ENCODE results near the gene NCKAP5L.
"Not testable (repeated sequence)": the region's sequence is repeated elsewhere in the genome, so short reads cannot be mapped to it uniquely, and the experiment has no call there.

NCKAP5L gene

GRCh38 chr12:49864798-49865090 is 36.5 kb upstream of the NCKAP5L start:
- Histone ChIP-seq H3K79me1 (replicated peaks; ENCODE audit: low read length, poor library complexity, severe bottlenecking) (no peaks in the 10 kb centered on the region), H3K14ac (ENCODE audit: low read length in 2 of 2) (no peak overlapping the region), H3K4me1 (ENCODE audit: control insufficient read depth, insufficient read depth, low read depth, low read length) (peaks cover 12% of the 10 kb centered on the region), H3K9ac (ENCODE audit: low read length) (no peak overlapping the region), H3K4me3 (ENCODE audit: insufficient read depth in 1 of 2, low read depth in 1 of 2, low read length in 2 of 2) (no peak overlapping the region), H3K36me3 (ENCODE audit: control insufficient read depth in 1 of 2, insufficient read depth in 2 of 2, low read depth in 1 of 2, low read length in 2 of 2) (no peaks in the 10 kb centered on the region), H3K27me3 (ENCODE audit: control insufficient read depth in 1 of 2, insufficient read depth in 1 of 2, low read length in 2 of 2) (peaks cover 22 to 34% of the 10 kb centered on the region in 2 experiments), H3K4ac (ENCODE audit: low read depth in 1 of 2, low read length in 2 of 2) (no peak overlapping the region), H2AK5ac (ENCODE audit: low read length, severe bottlenecking) (no peak overlapping the region), H2AFZ (ENCODE audit: low read depth, low read length) (no peak overlapping the region), H3K18ac (ENCODE audit: low read depth in 1 of 2, low read length in 2 of 2) (no peak overlapping the region), H4K8ac (ENCODE audit: low read length) (no peak overlapping the region), H2BK15ac (ENCODE audit: low read depth, poor library complexity, severe bottlenecking) (no peak overlapping the region), H3K27ac (ENCODE audit: low read length, poor library complexity, severe bottlenecking) (no peak overlapping the region), H3K4me2 (ENCODE audit: low read length, poor library complexity, severe bottlenecking) (no peak overlapping the region), H2BK120ac (ENCODE audit: low read depth, low read length) (no peak overlapping the region), H2BK5ac (ENCODE audit: low read depth, low read length, poor library complexity, severe bottlenecking) (no peak overlapping the region), H2BK12ac (ENCODE audit: low read length in 2 of 2) (no peak overlapping the region), H3K23ac (ENCODE audit: low read length in 2 of 2) (no peak overlapping the region), H4K91ac (ENCODE audit: low read length) (no peak overlapping the region), H3K9me3 (ENCODE audit: control insufficient read depth, low read length) (no peaks in the 10 kb centered on the region)
- 67% methylated on average over 2 of the region's 2 CpGs for WGBS
- no peak for DNase-seq

- no peak overlapping the region for H3K18ac ChIP-seq (ENCODE audit: low read depth in 1 of 2, low read length in 2 of 2)
- no peaks in the 10 kb centered on the region for H3K9me3 ChIP-seq (ENCODE audit: control insufficient read depth, low read length)
- peaks cover 23 to 34% of the 10 kb centered on the region in 2 experiments for H3K27me3 ChIP-seq (ENCODE audit: control insufficient read depth in 1 of 2, insufficient read depth in 1 of 2, low read length in 2 of 2)
- no peak overlapping the region for H3K4me2 ChIP-seq (ENCODE audit: low read length, poor library complexity, severe bottlenecking)
- no peak overlapping the region for H2AK5ac ChIP-seq (ENCODE audit: low read length, severe bottlenecking)
- H4K91ac ChIP-seq (ENCODE audit: low read length), result no peak overlapping the region
- no peak overlapping the region for H4K8ac ChIP-seq (ENCODE audit: low read length)
- H2AFZ ChIP-seq (ENCODE audit: low read depth, low read length), result no peak overlapping the region
- no peaks in the 10 kb centered on the region for H3K36me3 ChIP-seq (ENCODE audit: control insufficient read depth in 1 of 2, insufficient read depth in 2 of 2, low read depth in 1 of 2, low read length in 2 of 2)
- no peak overlapping the region for H3K4ac ChIP-seq (ENCODE audit: low read depth in 1 of 2, low read length in 2 of 2)
- WGBS, result 84% methylated on average over 17 of the region's 17 CpGs
- H3K4me3 ChIP-seq (ENCODE audit: insufficient read depth in 1 of 2, low read depth in 1 of 2, low read length in 2 of 2), result no peak overlapping the region
- no peak overlapping the region for H2BK12ac ChIP-seq (ENCODE audit: low read length in 2 of 2)
- no peak overlapping the region for H2BK120ac ChIP-seq (ENCODE audit: low read depth, low read length)
- H3K23ac ChIP-seq (ENCODE audit: low read length in 2 of 2), result no peak overlapping the region
- H3K79me1 ChIP-seq (replicated peaks; ENCODE audit: low read length, poor library complexity, severe bottlenecking), result no peaks in the 10 kb centered on the region
- H3K4me1 ChIP-seq (ENCODE audit: control insufficient read depth, insufficient read depth, low read depth, low read length), result peaks cover 8% of the 10 kb centered on the region
- no peak overlapping the region for H3K27ac ChIP-seq (ENCODE audit: low read length, poor library complexity, severe bottlenecking)
- H2BK5ac ChIP-seq (ENCODE audit: low read depth, low read length, poor library complexity, severe bottlenecking), result no peak overlapping the region
- no peak overlapping the region for H3K14ac ChIP-seq (ENCODE audit: low read length in 2 of 2)
- DNase-seq, result no peak
- H2BK15ac ChIP-seq (ENCODE audit: low read depth, poor library complexity, severe bottlenecking), result no peak overlapping the region
- no peak overlapping the region for H3K9ac ChIP-seq (ENCODE audit: low read length)
Measured at GRCh38 chr12:49863946-49864797, 36.0 kb upstream of the NCKAP5L start.

- H3K18ac ChIP-seq (ENCODE audit: low read depth in 1 of 2, low read length in 2 of 2); H2AFZ ChIP-seq (ENCODE audit: low read depth, low read length); H2AK5ac ChIP-seq (ENCODE audit: low read length, severe bottlenecking); H3K23ac ChIP-seq (ENCODE audit: low read length in 2 of 2); H3K79me1 ChIP-seq (replicated peaks; ENCODE audit: low read length, poor library complexity, severe bottlenecking); H3K4ac ChIP-seq (ENCODE audit: low read depth in 1 of 2, low read length in 2 of 2); DNase-seq; H3K36me3 ChIP-seq (ENCODE audit: control insufficient read depth in 1 of 2, insufficient read depth in 2 of 2, low read depth in 1 of 2, low read length in 2 of 2); H4K8ac ChIP-seq (ENCODE audit: low read length); H3K4me1 ChIP-seq (ENCODE audit: control insufficient read depth, insufficient read depth, low read depth, low read length); H2BK5ac ChIP-seq (ENCODE audit: low read depth, low read length, poor library complexity, severe bottlenecking); H2BK12ac ChIP-seq (ENCODE audit: low read length in 2 of 2); H2BK15ac ChIP-seq (ENCODE audit: low read depth, poor library complexity, severe bottlenecking); H3K4me2 ChIP-seq (ENCODE audit: low read length, poor library complexity, severe bottlenecking); H3K27ac ChIP-seq (ENCODE audit: low read length, poor library complexity, severe bottlenecking); H3K9ac ChIP-seq (ENCODE audit: low read length); H3K4me3 ChIP-seq (ENCODE audit: insufficient read depth in 1 of 2, low read depth in 1 of 2, low read length in 2 of 2); H4K91ac ChIP-seq (ENCODE audit: low read length); H3K14ac ChIP-seq (ENCODE audit: low read length in 2 of 2); H3K9me3 ChIP-seq (ENCODE audit: control insufficient read depth, low read length); H2BK120ac ChIP-seq (ENCODE audit: low read depth, low read length): not testable (repeated sequence)
- 94% methylated on average over 7 of the region's 31 CpGs for WGBS
- H3K27me3 ChIP-seq (ENCODE audit: control insufficient read depth in 1 of 2, insufficient read depth in 1 of 2, low read length in 2 of 2), result peaks cover 20 to 29% of the 10 kb centered on the region in 2 experiments
Measured at GRCh38 chr12:49860921-49861320, 32.7 kb upstream of the NCKAP5L start.

- H3K23ac ChIP-seq (ENCODE audit: low read length in 2 of 2); H3K14ac ChIP-seq (ENCODE audit: low read length in 2 of 2); H4K8ac ChIP-seq (ENCODE audit: low read length); H2BK15ac ChIP-seq (ENCODE audit: low read depth, poor library complexity, severe bottlenecking); H2AK5ac ChIP-seq (ENCODE audit: low read length, severe bottlenecking); H3K9ac ChIP-seq (ENCODE audit: low read length); H4K91ac ChIP-seq (ENCODE audit: low read length); H3K4me2 ChIP-seq (ENCODE audit: low read length, poor library complexity, severe bottlenecking); H3K4ac ChIP-seq (ENCODE audit: low read depth in 1 of 2, low read length in 2 of 2); H2BK120ac ChIP-seq (ENCODE audit: low read depth, low read length); H2BK12ac ChIP-seq (ENCODE audit: low read length in 2 of 2); H3K18ac ChIP-seq (ENCODE audit: low read depth in 1 of 2, low read length in 2 of 2); H3K27ac ChIP-seq (ENCODE audit: low read length, poor library complexity, severe bottlenecking); H3K79me1 ChIP-seq (replicated peaks; ENCODE audit: low read length, poor library complexity, severe bottlenecking); DNase-seq; H2BK5ac ChIP-seq (ENCODE audit: low read depth, low read length, poor library complexity, severe bottlenecking); H3K9me3 ChIP-seq (ENCODE audit: control insufficient read depth, low read length); H3K4me1 ChIP-seq (ENCODE audit: control insufficient read depth, insufficient read depth, low read depth, low read length); H3K36me3 ChIP-seq (ENCODE audit: control insufficient read depth in 1 of 2, insufficient read depth in 2 of 2, low read depth in 1 of 2, low read length in 2 of 2); H2AFZ ChIP-seq (ENCODE audit: low read depth, low read length); H3K4me3 ChIP-seq (ENCODE audit: insufficient read depth in 1 of 2, low read depth in 1 of 2, low read length in 2 of 2): not testable (repeated sequence)
- H3K27me3 ChIP-seq (ENCODE audit: control insufficient read depth in 1 of 2, insufficient read depth in 1 of 2, low read length in 2 of 2), result peaks cover 10 to 19% of the 10 kb centered on the region in 2 experiments
- 84% methylated on average over 4 of the region's 4 CpGs for WGBS
Measured at GRCh38 chr12:49855890-49856289, 27.7 kb upstream of the NCKAP5L start.

Measured in mesenchymal stem cell (in vitro differentiated cells and primary cell).